ENCODE results near the gene EPHA1.

GRCh38 chr7:143347950-143348349 lies 60.7 kb downstream of the EPHA1 start:
- TF ChIP-seq POLR2A (IDR thresholded peaks at IDR 0.05) = no peak
- TF ChIP-seq CTCF (IDR thresholded peaks at IDR 0.05) = no peak

All from tibial nerve (tissue), 3 donors.